H9 (cell line): ENCODE measurements around the gene PRSS21. TPM values are rescaled to one million over a fixed set of nuclear protein-coding genes. Genes with fewer than 3 reads are reported as not detected.

Source experiments
- DNase-seq: peaks from one replicate; pipeline ENCODE4 v3.0.0-alpha.2; 2017
- H2AFZ ChIP-seq: one replicate; pipeline ENCODE4 v1.6.1; 2013; ENCODE audit warnings: mild to moderate bottlenecking, low read length, control low read depth, moderate library complexity
- H2AK5ac ChIP-seq: 2 replicates; pipeline ENCODE4 v1.6.1; 2013; ENCODE audit warnings: low read length, control low read depth, mixed read lengths; ENCODE audit not compliant: insufficient read length
- H2BK120ac ChIP-seq: one replicate; pipeline ENCODE4 v1.6.1; 2013; ENCODE audit warnings: low read depth, mild to moderate bottlenecking, low read length, control low read depth, inconsistent platforms; ENCODE audit not compliant: poor library complexity, severe bottlenecking
- H2BK12ac ChIP-seq: 2 replicates; pipeline ENCODE4 v1.6.1; 2013; ENCODE audit warnings: low read length, control low read depth, mixed read lengths, low read depth; ENCODE audit not compliant: insufficient read length
- H2BK15ac ChIP-seq: 2 replicates; pipeline ENCODE4 v1.6.1; 2013; ENCODE audit warnings: low read depth, low read length, control low read depth
- H2BK20ac ChIP-seq: one replicate; pipeline ENCODE4 v1.6.1; 2013; ENCODE audit warnings: low read depth, mild to moderate bottlenecking, low read length, control low read depth, inconsistent platforms; ENCODE audit not compliant: poor library complexity, severe bottlenecking
- H2BK5ac ChIP-seq: 2 replicates; pipeline ENCODE4 v1.6.1; 2013; ENCODE audit warnings: low read length, control low read depth, mixed read lengths; ENCODE audit not compliant: insufficient read length
- H3K14ac ChIP-seq: 2 replicates; pipeline ENCODE4 v1.6.1; 2013; ENCODE audit warnings: low read length, control low read depth; ENCODE audit not compliant: insufficient read depth
- H3K18ac ChIP-seq: 2 replicates; pipeline ENCODE4 v1.6.1; 2013; ENCODE audit warnings: low read depth, mild to moderate bottlenecking, mixed read lengths, low read length, control low read depth; ENCODE audit not compliant: insufficient read length
- H3K23ac ChIP-seq: 2 replicates; pipeline ENCODE4 v1.6.1; 2013; ENCODE audit warnings: low read length, control low read depth, mixed read lengths, low read depth; ENCODE audit not compliant: insufficient read length
- H3K23me2 ChIP-seq: 2 replicates; pipeline ENCODE4 v1.6.1; 2013; ENCODE audit warnings: low read depth, mild to moderate bottlenecking, mixed read lengths, low read length, control low read depth; ENCODE audit not compliant: insufficient read length, poor library complexity, severe bottlenecking
- H3K27ac ChIP-seq: 2 replicates; pipeline ENCODE4 v1.5.1; 2013; ENCODE audit warnings: low read length, control low read depth, mixed read lengths, low read depth; ENCODE audit not compliant: insufficient read length
- H3K27me3 ChIP-seq: 2 replicates; pipeline ENCODE4 v1.6.1; 2013; ENCODE audit warnings: low read length, control low read depth, inconsistent platforms; ENCODE audit not compliant: insufficient read depth
- H3K4ac ChIP-seq: 2 replicates; pipeline ENCODE4 v1.6.1; 2013; ENCODE audit warnings: low read depth, mild to moderate bottlenecking, control low read depth, inconsistent platforms, low read length, moderate library complexity
- H3K4me1 ChIP-seq: 2 replicates; pipeline ENCODE4 v1.6.1; 2013; ENCODE audit warnings: low read length, control low read depth, inconsistent platforms; ENCODE audit not compliant: insufficient read depth
- H3K4me2 ChIP-seq: 2 replicates; pipeline ENCODE4 v1.6.1; 2013; ENCODE audit warnings: low read length, control low read depth, mixed read lengths; ENCODE audit not compliant: insufficient read length, insufficient read depth
- H3K56ac ChIP-seq: 2 replicates; pipeline ENCODE4 v1.6.1; 2013; ENCODE audit warnings: low read depth, mild to moderate bottlenecking, mixed read lengths, low read length, control low read depth; ENCODE audit not compliant: insufficient read length
- H3K79me1 ChIP-seq: 2 replicates; pipeline ENCODE4 v1.6.1; 2013; ENCODE audit warnings: low read depth, mild to moderate bottlenecking, moderate library complexity, low read length, control low read depth, inconsistent platforms; ENCODE audit not compliant: insufficient read depth, poor library complexity, severe bottlenecking
- H3K79me2 ChIP-seq: 2 replicates; pipeline ENCODE4 v1.6.1; 2013; ENCODE audit warnings: low read length, control low read depth, inconsistent platforms; ENCODE audit not compliant: insufficient read depth
- H3K9ac ChIP-seq: 2 replicates; pipeline ENCODE4 v1.6.1; 2013; ENCODE audit warnings: low read length, control low read depth, mixed read lengths; ENCODE audit not compliant: insufficient read length; ENCODE audit errors: extremely low read depth
- H3K9me3 ChIP-seq: one replicate; pipeline ENCODE4 v1.6.1; 2013; ENCODE audit warnings: low read depth, low read length, inconsistent platforms; ENCODE audit not compliant: control insufficient read depth
- H3T11ph ChIP-seq: one replicate; pipeline ENCODE4 v1.6.1; 2013; ENCODE audit warnings: mild to moderate bottlenecking, low read length, control low read depth, inconsistent platforms
- H4K20me1 ChIP-seq: one replicate; pipeline ENCODE4 v1.6.1; 2013; ENCODE audit not compliant: control insufficient read depth, insufficient read length, insufficient read depth
- H4K5ac ChIP-seq: 2 replicates; pipeline ENCODE4 v1.6.1; 2013; ENCODE audit warnings: low read depth, mild to moderate bottlenecking, mixed read lengths, low read length, control low read depth; ENCODE audit not compliant: insufficient read length
- H4K8ac ChIP-seq: replicated peaks from 2 replicates; pipeline ENCODE4 v1.6.1; 2013; ENCODE audit warnings: low read length, control low read depth, mixed read lengths, low read depth; ENCODE audit not compliant: insufficient read length
- H4K91ac ChIP-seq: 2 replicates; pipeline ENCODE4 v1.6.1; 2013; ENCODE audit warnings: low read depth, mild to moderate bottlenecking, moderate library complexity, mixed read lengths, low read length, control low read depth; ENCODE audit not compliant: insufficient read length
- H3K27ac Mint-ChIP-seq, 3 experiments: 2 replicates in 2 of 3; 3 replicates in 1 of 3; pipeline ENCODE4 v1.8.0; 2020 to 2021; ENCODE audit warnings: mixed read lengths in 3 of 3, mild to moderate bottlenecking in 1 of 3, moderate library complexity in 1 of 3
- H3K27me3 Mint-ChIP-seq: 2 replicates; pipeline ENCODE4 v1.8.0; 2021; ENCODE audit warnings: low read depth, mild to moderate bottlenecking, moderate library complexity, mixed read lengths
- H3K36me3 Mint-ChIP-seq, 3 experiments: 2 replicates in 2 of 3; 3 replicates in 1 of 3; pipeline ENCODE4 v1.8.0; 2020 to 2021; ENCODE audit warnings: low read depth in 3 of 3, mixed read lengths in 3 of 3; ENCODE audit not compliant: insufficient read depth in 1 of 3
- H3K4me1 Mint-ChIP-seq, 2 experiments: 2 replicates each; pipeline ENCODE4 v1.8.0; 2020; ENCODE audit warnings: mixed read lengths in 2 of 2
- H3K4me3 Mint-ChIP-seq, 2 experiments: 2 replicates in 1 of 2; 3 replicates in 1 of 2; pipeline ENCODE4 v1.8.0; 2020 to 2021; ENCODE audit warnings: mild to moderate bottlenecking in 2 of 2, mixed read lengths in 2 of 2, moderate library complexity in 1 of 2
- H3K9me3 Mint-ChIP-seq, 2 experiments: 2 replicates in 1 of 2; 3 replicates in 1 of 2; pipeline ENCODE4 v1.8.0; 2020; ENCODE audit warnings: mild to moderate bottlenecking in 2 of 2, mixed read lengths in 2 of 2, moderate library complexity in 1 of 2
- CTCF ChIP-seq: fragments of 200-600 bp; sonication (generic); conservative IDR thresholded peaks from 3 replicates; pipeline ENCODE4 v1.8.0; 2021; ENCODE audit warnings: antibody characterized with exemption, mild to moderate bottlenecking
- WGBS: extraction: QIAGEN DNeasy Blood & Tissue Kit; methylation state at CpG from one replicate; pipeline ENCODE4 v1.1.7; 2013; ENCODE audit warnings: missing lambda C conversion rate, low lambda C conversion rate, mixed read lengths; ENCODE audit not compliant: insufficient read length; ENCODE audit errors: extremely low coverage; 5-methylcytosine and 5-hydroxymethylcytosine counted together
- total RNA-seq: library from RNA; stranded (reverse); gene quantifications from 2 replicates; pipeline ENCODE4 v1.2.1, GENCODE V29; 2021

Gene PRSS21
- total RNA-seq, 1 experiment from 2014 or later = not detected

GRCh38 chr16:2786826-2787151 is 30.2 kb upstream of the PRSS21 start:
- Histone ChIP-seq H2BK120ac (no peak overlapping the region), H3K4ac (no peak overlapping the region), H3K27ac (no peak overlapping the region), H2BK20ac (no peak overlapping the region), H3K9me3 (no peaks in the 10 kb centered on the region), H3K23me2 (no peaks in the 10 kb centered on the region), H2BK15ac (no peak overlapping the region), H2AFZ (no peak overlapping the region), H3K79me2 (no peaks in the 10 kb centered on the region; the same call in 1 of the 2 replicates), H3K18ac (no peak overlapping the region), H4K20me1 (no peaks in the 10 kb centered on the region), H4K8ac (no peak overlapping the region), H2BK5ac (no peak overlapping the region), H3K27me3 (no peaks in the 10 kb centered on the region), H3K56ac (no peak overlapping the region), H3K9ac (no peak overlapping the region), H3K4me1 (no peaks in the 10 kb centered on the region), H4K5ac (no peak overlapping the region), H3K23ac (no peak overlapping the region), H2AK5ac (no peak overlapping the region), H3K4me2 (no peak overlapping the region), H3K79me1 (no peaks in the 10 kb centered on the region), H4K91ac (no peak overlapping the region), H2BK12ac (no peak overlapping the region), H3K14ac (no peak overlapping the region), H3T11ph (no peak overlapping the region)
- Mint-ChIP-seq H3K4me3 (no peak overlapping the region), H3K36me3 (no peaks in the 10 kb centered on the region), H3K4me1 (peaks cover 2 to 17% of the 10 kb centered on the region in 2 experiments; a peak in 3 of 4 replicates), H3K9me3 (no peaks in the 10 kb centered on the region), H3K27me3 (peaks cover 27% of the 10 kb centered on the region), H3K27ac (no peak overlapping the region)
- DNase-seq = no peak
- no CpG with 5 or more reads among the region's 3 CpGs for WGBS
- TF ChIP-seq CTCF = no peak
